HUES64 (cell line): ENCODE results near the gene TLE4.
A peak's percentile ranks its signal among the peaks of the same experiment; 100 is the strongest.
"Not testable (repeated sequence)": the region's sequence is repeated elsewhere in the genome, so short reads cannot be mapped to it uniquely, and the experiment has no call there.

Experiments used
- H3K27ac ChIP-seq: 2 replicates; pipeline ENCODE4 v1.7.0; 2013; ENCODE audit warnings: low read depth, low read length, inconsistent platforms
- H3K27me3 ChIP-seq: 2 replicates; pipeline ENCODE4 v1.6.1; 2013; ENCODE audit warnings: mild to moderate bottlenecking, low read length; ENCODE audit not compliant: insufficient read depth
- H3K36me3 ChIP-seq: 2 replicates; pipeline ENCODE4 v1.6.1; 2013; ENCODE audit warnings: mild to moderate bottlenecking, low read length; ENCODE audit not compliant: insufficient read depth
- H3K4me1 ChIP-seq: 2 replicates; pipeline ENCODE4 v1.6.1; 2013; ENCODE audit warnings: mild to moderate bottlenecking, low read length, moderate library complexity; ENCODE audit not compliant: insufficient read depth
- H3K4me3 ChIP-seq: 2 replicates; pipeline ENCODE4 v1.5.1; 2013; ENCODE audit warnings: mild to moderate bottlenecking, low read length, moderate library complexity
- H3K9ac ChIP-seq: 2 replicates; pipeline ENCODE4 v1.6.1; 2013; ENCODE audit warnings: mild to moderate bottlenecking, low read depth, low read length
- H3K9me3 ChIP-seq: 2 replicates; pipeline ENCODE4 v1.6.1; 2013; ENCODE audit warnings: low read depth, low read length; ENCODE audit not compliant: insufficient read depth
- WGBS: fragments of 150-250, 120-280 bp; methylation state at CpG from one replicate; pipeline ENCODE4 v1.1.7; 2013; ENCODE audit warnings: missing lambda C conversion rate; 5-methylcytosine and 5-hydroxymethylcytosine counted together

Gene TLE4

DNA sequence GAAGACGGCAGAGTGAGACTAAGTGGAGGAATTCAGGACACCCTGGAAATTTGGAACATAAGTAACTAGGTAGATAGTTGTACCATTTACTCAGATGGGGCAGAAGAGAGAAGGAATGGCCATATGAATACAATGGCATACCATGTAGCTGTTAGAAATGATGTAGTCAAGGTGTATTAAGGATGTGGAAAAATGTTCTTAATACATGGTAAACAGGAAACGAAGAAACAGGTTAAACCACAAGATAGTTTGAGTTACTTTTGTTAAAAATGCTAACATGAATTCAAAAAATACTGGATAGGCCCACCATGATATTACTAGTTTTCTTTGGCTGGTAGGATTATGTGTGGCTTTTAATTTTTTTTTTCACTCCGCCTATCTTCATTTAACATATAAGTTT lies 68.3 kb downstream of the TLE4 start:
- not testable (repeated sequence) for H3K36me3 ChIP-seq, H3K4me1 ChIP-seq, H3K27me3 ChIP-seq, H3K4me3 ChIP-seq, H3K27ac ChIP-seq, H3K9me3 ChIP-seq, H3K9ac ChIP-seq
- WGBS: 86% methylated on average over 2 of the region's 3 CpGs

- no peak overlapping the region for H3K9ac ChIP-seq
- H3K27ac ChIP-seq: no peak overlapping the region
- H3K27me3 ChIP-seq: no peaks in the 10 kb centered on the region
- H3K9me3 ChIP-seq: no peaks in the 10 kb centered on the region
- H3K4me1 ChIP-seq: no peaks in the 10 kb centered on the region
- 89% methylated on average over 1 of the region's 1 CpG for WGBS
- H3K4me3 ChIP-seq: no peak overlapping the region
- H3K36me3 ChIP-seq: peaks cover 10% of the 10 kb centered on the region; the same call in 1 of the 2 replicates
Observed at GRCh38 chr9:79641070-79641469, 69.3 kb downstream of the TLE4 start.

DNA sequence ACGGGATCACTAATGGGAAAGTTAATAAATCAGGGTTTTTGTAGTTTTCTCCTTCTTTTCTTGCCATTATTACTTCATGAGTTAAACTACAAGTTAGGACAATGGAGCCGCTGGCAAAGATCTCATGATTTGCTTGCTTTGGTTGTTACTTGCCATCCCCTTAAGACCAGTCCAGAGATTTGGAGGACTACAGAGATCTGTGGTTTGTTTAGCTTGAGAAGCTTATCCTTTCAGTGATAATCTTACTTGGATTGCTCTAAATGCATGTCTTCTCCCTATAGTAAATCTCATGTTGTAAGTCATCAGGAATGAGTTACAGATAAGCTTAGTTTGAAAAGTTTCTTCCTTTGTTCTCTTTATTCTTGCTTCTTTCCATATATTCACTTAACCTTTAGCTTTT lies 70.9 kb downstream of the TLE4 start:
- no peaks in the 10 kb centered on the region for H3K4me1 ChIP-seq
- WGBS: 95% methylated on average over 2 of the region's 2 CpGs
- no peak overlapping the region for H3K27ac ChIP-seq
- no peaks in the 10 kb centered on the region for H3K9me3 ChIP-seq
- no peaks in the 10 kb centered on the region for H3K27me3 ChIP-seq
- no peak overlapping the region for H3K9ac ChIP-seq
- H3K36me3 ChIP-seq: peaks cover 6% of the 10 kb centered on the region; the same call in 1 of the 2 replicates
- no peak overlapping the region for H3K4me3 ChIP-seq

DNA sequence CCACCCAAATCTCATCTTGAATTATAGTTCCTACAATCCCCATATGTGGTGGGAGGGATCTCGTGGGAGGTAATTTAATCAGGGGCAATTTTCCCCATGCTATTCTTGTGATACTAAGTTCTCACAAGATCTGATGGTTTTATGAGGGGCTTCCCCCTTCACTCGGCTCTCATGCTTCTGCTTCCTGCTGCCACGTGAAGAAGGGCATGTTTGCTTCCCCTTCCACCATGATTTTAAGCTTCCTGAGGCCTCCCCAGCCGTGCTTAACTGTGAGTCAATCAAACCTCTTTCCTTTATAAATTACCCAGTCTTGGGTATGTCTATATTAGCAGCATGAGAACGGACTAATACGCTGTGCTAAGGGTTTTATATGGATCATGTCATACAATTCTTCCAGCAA lies 72.3 kb downstream of the TLE4 start:
- Histone ChIP-seq H3K9ac (no peak overlapping the region), H3K4me1 (no peaks in the 10 kb centered on the region), H3K27me3 (no peaks in the 10 kb centered on the region), H3K36me3 (peaks cover 6% of the 10 kb centered on the region; the same call in 1 of the 2 replicates), H3K4me3 (no peak overlapping the region), H3K27ac (no peak overlapping the region), H3K9me3 (no peaks in the 10 kb centered on the region)
- WGBS: 91% methylated on average over 5 of the region's 6 CpGs

DNA sequence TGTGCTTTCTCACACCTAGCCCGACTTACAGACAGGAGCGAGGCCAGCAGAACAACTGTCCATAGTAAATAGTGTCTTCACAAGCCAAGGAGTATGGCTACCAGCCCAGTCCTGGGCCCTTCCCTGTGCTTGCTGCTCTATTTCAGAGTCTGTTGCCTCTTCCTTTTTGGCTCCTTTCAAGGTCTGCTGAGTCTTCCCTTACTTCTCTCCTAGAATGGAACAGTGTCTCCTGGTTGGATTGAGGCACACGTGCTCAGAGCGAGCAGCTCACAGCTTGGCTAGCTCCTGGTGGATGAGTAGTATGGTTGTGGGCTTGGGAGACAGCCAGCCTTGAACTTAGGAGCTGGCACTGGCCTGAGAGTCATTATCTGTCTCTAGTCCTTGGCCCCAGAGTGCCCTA lies 72.8 kb downstream of the TLE4 start:
- 85% methylated on average over 4 of the region's 4 CpGs for WGBS
- Histone ChIP-seq H3K4me1 (0 out of 2 replicates have a peak, but pooled peaks cover 3% of the 10 kb centered on the region), H3K27me3 (no peaks in the 10 kb centered on the region), H3K9ac (no peak overlapping the region), H3K27ac (no peak overlapping the region), H3K9me3 (no peaks in the 10 kb centered on the region), H3K4me3 (no peak overlapping the region), H3K36me3 (peaks cover 6% of the 10 kb centered on the region; the same call in 1 of the 2 replicates)

- H3K27me3 ChIP-seq: no peaks in the 10 kb centered on the region
- peaks cover 5% of the 10 kb centered on the region for H3K4me1 ChIP-seq
- no peaks in the 10 kb centered on the region for H3K9me3 ChIP-seq
- H3K9ac ChIP-seq: no peak overlapping the region
- no peak overlapping the region for H3K4me3 ChIP-seq
- H3K27ac ChIP-seq: no peak overlapping the region
- 90% methylated on average over 3 of the region's 3 CpGs for WGBS
- H3K36me3 ChIP-seq: peaks cover 6% of the 10 kb centered on the region; the same call in 1 of the 2 replicates
Observed at GRCh38 chr9:79645110-79645509, 73.3 kb downstream of the TLE4 start.

- Histone ChIP-seq H3K27me3 (no peaks in the 10 kb centered on the region), H3K27ac (no peak overlapping the region), H3K36me3 (peaks cover 6% of the 10 kb centered on the region; the same call in 1 of the 2 replicates), H3K4me3 (no peak overlapping the region), H3K4me1 (peaks cover 14% of the 10 kb centered on the region), H3K9me3 (no peaks in the 10 kb centered on the region), H3K9ac (no peak overlapping the region)
- no CpG with 5 or more reads among the region's 1 CpG for WGBS
Observed at GRCh38 chr9:79646096-79646495, 74.3 kb downstream of the TLE4 start.

GRCh38 chr9:79651251-79651795 lies 79.6 kb downstream of the TLE4 start:
- H3K9ac ChIP-seq: no peak overlapping the region
- H3K36me3 ChIP-seq: peaks cover 25% of the 10 kb centered on the region; the same call in 1 of the 2 replicates
- peaks cover 31% of the 10 kb centered on the region for H3K4me1 ChIP-seq
- 51% methylated on average over 10 of the region's 10 CpGs for WGBS
- no peaks in the 10 kb centered on the region for H3K9me3 ChIP-seq
- H3K4me3 ChIP-seq: no peak overlapping the region
- peak overlapping the region; percentile 53; the same call in 1 of the 2 replicates for H3K27ac ChIP-seq
- no peaks in the 10 kb centered on the region for H3K27me3 ChIP-seq

- WGBS: 82% methylated on average over 3 of the region's 3 CpGs
- no peaks in the 10 kb centered on the region for H3K27me3 ChIP-seq
- H3K36me3 ChIP-seq: peaks cover 36% of the 10 kb centered on the region
- H3K9me3 ChIP-seq: no peaks in the 10 kb centered on the region
- H3K9ac ChIP-seq: no peak overlapping the region
- no peak overlapping the region for H3K27ac ChIP-seq
- peaks cover 31% of the 10 kb centered on the region for H3K4me1 ChIP-seq
- no peak overlapping the region for H3K4me3 ChIP-seq
Observed at GRCh38 chr9:79652598-79652997, 80.8 kb downstream of the TLE4 start.

DNA sequence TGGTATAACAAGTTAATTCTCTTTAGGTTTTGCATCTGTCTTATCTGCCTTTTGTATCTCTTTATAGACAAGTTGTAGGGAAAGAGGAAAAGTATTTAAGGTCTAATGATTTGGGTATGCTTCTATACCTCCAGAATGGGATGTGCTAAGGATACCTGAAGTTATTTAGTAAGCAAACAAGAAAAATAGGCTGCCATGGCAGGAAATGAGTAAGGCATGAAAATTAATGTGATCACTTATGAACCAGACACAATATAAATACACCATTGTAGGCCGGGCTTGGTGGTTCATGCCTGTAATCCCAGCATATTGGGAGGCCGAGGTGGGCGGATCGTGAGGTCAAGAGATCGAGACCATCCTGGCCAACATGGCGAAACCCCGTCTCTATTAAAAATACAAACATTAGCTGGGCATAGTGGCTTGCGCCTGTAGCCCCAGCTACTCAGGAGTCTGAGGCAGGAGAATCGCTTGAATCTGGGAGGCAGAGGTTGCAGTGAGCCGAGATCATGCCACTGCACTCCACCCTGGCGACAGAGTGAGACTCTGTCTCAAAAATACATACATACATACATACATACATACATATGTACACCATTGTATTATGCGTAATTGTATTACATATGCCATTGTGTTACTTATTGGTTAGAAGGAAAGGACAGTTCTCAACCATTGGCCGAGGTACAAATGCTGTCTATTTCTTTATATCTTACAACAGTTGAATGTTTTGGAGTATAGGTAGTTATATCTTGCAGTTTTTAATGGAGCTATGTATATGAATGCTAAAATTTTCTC lies 83.0 kb downstream of the TLE4 start:
- H3K9me3 ChIP-seq, H3K9ac ChIP-seq, H3K27ac ChIP-seq, H3K4me3 ChIP-seq, H3K27me3 ChIP-seq: not testable (repeated sequence)
- Histone ChIP-seq H3K4me1 (peaks cover 30% of the 10 kb centered on the region), H3K36me3 (peaks cover 36% of the 10 kb centered on the region)
- WGBS: 97% methylated on average over 12 of the region's 13 CpGs

- no peak overlapping the region for H3K4me3 ChIP-seq
- H3K36me3 ChIP-seq: peaks cover 36% of the 10 kb centered on the region
- H3K9ac ChIP-seq: no peak overlapping the region
- no peaks in the 10 kb centered on the region for H3K27me3 ChIP-seq
- H3K4me1 ChIP-seq: peaks cover 32% of the 10 kb centered on the region
- H3K9me3 ChIP-seq: no peaks in the 10 kb centered on the region
- H3K27ac ChIP-seq: no peak overlapping the region
Observed at GRCh38 chr9:79655551-79655950, 83.8 kb downstream of the TLE4 start.
